GM06990 (cell line): ENCODE results near the gene RB1.
A peak's percentile ranks its signal among the peaks of the same experiment; 100 is the strongest.

Source experiments
- DNase-seq: peaks from one replicate; pipeline ENCODE4 v3.0.0-alpha.2; 2011; ENCODE audit not compliant: insufficient read length; ENCODE audit errors: extremely low read depth
- H3K27me3 ChIP-seq: replicated peaks from 2 replicates; pipeline ENCODE4 v1.6.0; 2011; ENCODE audit warnings: low read length; ENCODE audit not compliant: control insufficient read depth, insufficient read depth
- H3K36me3 ChIP-seq: 2 replicates; pipeline ENCODE4 v1.5.1; 2011; ENCODE audit warnings: low read length; ENCODE audit not compliant: control insufficient read depth, insufficient read depth
- H3K4me3 ChIP-seq: replicated peaks from 2 replicates; pipeline ENCODE4 v1.5.1; 2011; ENCODE audit warnings: low read depth, mild to moderate bottlenecking, control low read depth, low read length
- TF ChIP-seq, protein P1 (sequence below): IDR thresholded peaks from 2 replicates; pipeline ENCODE4 v1.5.1; 2011; ENCODE audit warnings: low read length, control low read depth, mild to moderate bottlenecking, inconsistent platforms; ENCODE audit not compliant: insufficient read depth, poor library complexity, severe bottlenecking

Gene RB1

DNA sequence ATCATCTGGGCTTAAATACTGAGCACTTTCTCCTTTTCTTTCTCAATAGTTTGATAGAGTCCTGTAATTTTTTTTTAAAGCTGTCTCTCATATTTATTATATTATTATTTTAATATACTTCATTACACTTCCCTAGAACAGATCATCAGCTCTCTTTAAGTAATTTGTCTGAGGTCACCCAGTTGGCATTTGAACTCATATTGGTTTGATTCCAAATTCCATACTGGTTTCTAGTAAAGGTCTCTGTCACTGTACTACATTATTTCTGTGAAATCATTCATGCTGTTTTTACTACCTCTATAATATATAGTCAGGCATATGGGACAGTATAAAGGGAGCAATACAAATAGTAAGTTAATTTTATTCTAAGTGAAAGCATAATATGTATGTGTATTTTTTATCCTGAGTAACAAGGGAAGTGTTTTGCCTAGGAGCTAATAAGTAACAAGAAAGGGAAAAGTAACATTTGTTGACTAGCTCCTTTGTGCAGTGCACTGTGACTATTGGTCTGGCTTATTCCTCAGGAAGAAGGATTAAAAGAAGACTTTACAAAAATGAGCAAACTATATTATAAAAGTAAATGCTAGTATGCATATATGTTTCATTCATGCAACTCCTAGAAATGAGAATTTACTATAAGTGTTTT lies 95.0 kb downstream of the RB1 start:
- peaks cover 9% of the 10 kb centered on the region for H3K36me3 ChIP-seq
- H3K4me3 ChIP-seq = no peak overlapping the region
- H3K27me3 ChIP-seq = no peaks in the 10 kb centered on the region
- DNase-seq = no peak
- TF ChIP-seq, protein P1, sequence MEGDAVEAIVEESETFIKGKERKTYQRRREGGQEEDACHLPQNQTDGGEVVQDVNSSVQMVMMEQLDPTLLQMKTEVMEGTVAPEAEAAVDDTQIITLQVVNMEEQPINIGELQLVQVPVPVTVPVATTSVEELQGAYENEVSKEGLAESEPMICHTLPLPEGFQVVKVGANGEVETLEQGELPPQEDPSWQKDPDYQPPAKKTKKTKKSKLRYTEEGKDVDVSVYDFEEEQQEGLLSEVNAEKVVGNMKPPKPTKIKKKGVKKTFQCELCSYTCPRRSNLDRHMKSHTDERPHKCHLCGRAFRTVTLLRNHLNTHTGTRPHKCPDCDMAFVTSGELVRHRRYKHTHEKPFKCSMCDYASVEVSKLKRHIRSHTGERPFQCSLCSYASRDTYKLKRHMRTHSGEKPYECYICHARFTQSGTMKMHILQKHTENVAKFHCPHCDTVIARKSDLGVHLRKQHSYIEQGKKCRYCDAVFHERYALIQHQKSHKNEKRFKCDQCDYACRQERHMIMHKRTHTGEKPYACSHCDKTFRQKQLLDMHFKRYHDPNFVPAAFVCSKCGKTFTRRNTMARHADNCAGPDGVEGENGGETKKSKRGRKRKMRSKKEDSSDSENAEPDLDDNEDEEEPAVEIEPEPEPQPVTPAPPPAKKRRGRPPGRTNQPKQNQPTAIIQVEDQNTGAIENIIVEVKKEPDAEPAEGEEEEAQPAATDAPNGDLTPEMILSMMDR = no peak

DNA sequence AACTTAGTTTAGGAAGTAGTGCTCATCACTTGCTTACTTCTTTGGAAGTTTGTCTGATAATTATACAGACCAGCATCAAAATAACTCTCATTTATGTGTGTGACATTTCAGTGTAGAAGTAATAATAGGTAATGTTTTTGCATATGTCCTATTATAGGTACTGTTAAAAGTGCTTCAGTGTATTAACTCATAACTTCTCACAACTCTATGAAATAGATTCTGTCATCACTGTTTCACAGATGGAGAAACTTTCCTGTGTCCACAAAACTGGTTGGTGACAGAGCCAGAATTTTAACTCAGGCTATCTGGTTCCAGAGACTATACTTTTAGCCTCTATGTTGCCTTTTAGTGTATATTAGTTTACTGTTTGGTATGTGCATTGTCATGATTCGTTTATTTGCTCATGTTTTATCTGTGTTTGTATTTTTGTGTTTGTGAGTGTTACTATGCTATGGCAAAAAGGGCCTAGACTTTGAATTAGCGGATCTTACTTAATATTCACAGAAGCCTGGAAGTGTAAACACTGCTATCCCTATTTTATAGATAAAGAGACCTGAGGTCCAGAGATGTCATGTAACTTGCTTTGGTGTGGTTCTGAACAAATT lies 96.6 kb downstream of the RB1 start:
- TF ChIP-seq, protein P1 = no peak
- no peak for DNase-seq
- H3K27me3 ChIP-seq = no peaks in the 10 kb centered on the region
- no peaks in the 10 kb centered on the region for H3K36me3 ChIP-seq
- no peak overlapping the region for H3K4me3 ChIP-seq

DNA sequence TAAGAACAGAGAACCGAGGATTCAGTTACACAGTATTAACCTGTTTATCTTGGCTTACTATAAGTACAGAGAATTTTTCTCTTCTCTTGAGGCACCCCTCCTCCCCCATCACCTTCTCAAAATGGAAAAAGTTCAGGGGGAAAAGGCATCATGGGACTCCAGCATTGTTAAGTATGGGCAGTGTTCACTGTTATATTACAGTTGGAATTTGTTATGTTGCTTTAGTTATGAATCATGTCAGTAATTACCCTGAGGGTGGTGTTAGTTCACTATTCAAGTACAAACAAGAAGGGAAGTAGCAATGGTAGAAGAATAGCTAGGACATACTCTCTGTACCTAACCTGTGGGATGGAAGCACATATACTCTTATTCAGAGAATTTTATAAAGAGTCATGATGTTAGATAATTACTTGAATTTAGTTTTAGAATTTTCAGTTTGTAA lies 97.3 kb downstream of the RB1 start:
- H3K27me3 ChIP-seq = no peaks in the 10 kb centered on the region
- TF ChIP-seq, protein P1 = no peak
- no peak for DNase-seq
- H3K4me3 ChIP-seq = no peak overlapping the region
- H3K36me3 ChIP-seq = no peaks in the 10 kb centered on the region

DNA sequence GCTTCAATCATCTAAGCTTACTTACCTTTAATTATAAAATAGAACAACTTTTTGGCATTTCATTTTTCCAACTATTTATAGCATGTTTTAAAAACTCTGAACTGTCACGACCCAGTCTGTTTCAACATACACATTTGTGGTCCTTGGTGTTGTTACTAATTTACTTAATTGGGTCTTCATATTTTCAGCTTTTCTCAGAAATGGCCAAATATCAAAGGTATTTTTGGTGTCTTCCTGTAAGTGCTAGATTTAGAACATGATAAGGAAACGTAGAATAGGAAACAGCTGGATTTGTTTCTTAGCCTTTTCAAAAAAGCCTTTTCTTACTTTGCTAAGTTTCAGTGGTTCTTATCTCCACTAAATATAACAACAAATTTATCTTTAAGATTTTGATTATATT lies 97.9 kb downstream of the RB1 start:
- Histone ChIP-seq H3K36me3 (0 out of 2 replicates have a peak, but pooled peaks cover under 1% of the 10 kb centered on the region), H3K4me3 (no peak overlapping the region), H3K27me3 (no peaks in the 10 kb centered on the region)
- TF ChIP-seq, protein P1 = no peak
- DNase-seq = peak; percentile 20

DNA sequence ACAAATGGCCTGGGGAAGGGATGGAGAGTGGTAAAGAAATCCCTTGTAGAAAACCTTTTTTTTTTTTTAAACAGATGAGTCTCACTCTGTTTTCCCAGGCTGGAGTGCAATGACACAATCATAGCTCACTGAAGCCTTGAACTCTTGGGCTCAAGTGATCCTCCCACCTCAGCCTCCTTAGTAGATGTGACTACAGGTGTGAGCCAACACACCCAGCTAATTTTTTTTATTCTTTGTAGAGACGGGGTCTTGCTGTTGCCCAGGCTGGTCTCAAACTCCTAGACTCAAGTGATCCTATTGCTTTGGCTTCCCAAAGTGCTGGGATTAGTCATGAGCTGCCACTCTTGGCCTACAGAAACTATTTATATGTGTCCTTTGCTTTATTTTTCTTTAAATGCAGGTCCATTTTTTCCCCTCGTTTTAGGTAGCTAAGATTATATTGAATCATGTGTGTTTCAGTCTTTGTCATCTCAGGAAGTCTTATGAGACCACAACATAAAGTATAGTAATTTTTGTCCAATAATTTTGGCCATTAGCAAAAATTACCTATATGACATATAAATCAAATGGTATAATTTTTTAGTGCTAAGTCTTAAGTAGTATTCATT lies 98.9 kb downstream of the RB1 start:
- H3K4me3 ChIP-seq = no peak overlapping the region
- no peaks in the 10 kb centered on the region for H3K27me3 ChIP-seq
- DNase-seq = peak; percentile 33
- peaks cover 3% of the 10 kb centered on the region; the same call in 1 of the 2 replicates for H3K36me3 ChIP-seq
- TF ChIP-seq, protein P1 = no peak
